ENCODE results near the gene TUBA1A.
"Not testable (repeated sequence)": the region's sequence is repeated elsewhere in the genome, so short reads cannot be mapped to it uniquely, and the experiment has no call there.

The TUBA1A gene

GRCh38 chr12:49146406-49146805 is 42.5 kb downstream of the TUBA1A start:
- DNase-seq, result no peak

- DNase-seq, result no peak
Observed at GRCh38 chr12:49144384-49144783, 44.5 kb downstream of the TUBA1A start.

GRCh38 chr12:49138999-49139398 is 49.9 kb downstream of the TUBA1A start:
- no peak for DNase-seq

GRCh38 chr12:49138587-49138986 is 50.3 kb downstream of the TUBA1A start:
- no peak for DNase-seq

GRCh38 chr12:49137476-49137875 is 51.4 kb downstream of the TUBA1A start:
- DNase-seq, result no peak

GRCh38 chr12:49136997-49137396 is 51.9 kb downstream of the TUBA1A start:
- DNase-seq, result not testable (repeated sequence)
